ENCODE results near the gene LDHA.

Gene LDHA

GRCh38 chr11:18455686-18456372 is 61.5 kb downstream of the LDHA start, which contains the start of gene LDHAL6A:
Gene LDHAL6A (plus strand): TSS chr11:18455856. CDS start chr11:18456681, 825 bp downstream.
- TF ChIP-seq POLR2AphosphoS5 (IDR thresholded peaks at IDR 0.05; ENCODE audit: low read depth): no peak
- DNase-seq (ENCODE audit: low read depth in 1 of 2, low spot score in 1 of 2): peak; percentile 14 to 20
- H3K4me3 ChIP-seq (replicated peaks; ENCODE audit: insufficient read depth, low read length): peak within 1 kb of the TSS; percentile 46
- H3K27me3 ChIP-seq (ENCODE audit: insufficient read depth, poor library complexity, severe bottlenecking): no peaks in the 10 kb centered on the region
- H3K27ac ChIP-seq (replicated peaks): no peak within 1 kb of the TSS

DNA sequence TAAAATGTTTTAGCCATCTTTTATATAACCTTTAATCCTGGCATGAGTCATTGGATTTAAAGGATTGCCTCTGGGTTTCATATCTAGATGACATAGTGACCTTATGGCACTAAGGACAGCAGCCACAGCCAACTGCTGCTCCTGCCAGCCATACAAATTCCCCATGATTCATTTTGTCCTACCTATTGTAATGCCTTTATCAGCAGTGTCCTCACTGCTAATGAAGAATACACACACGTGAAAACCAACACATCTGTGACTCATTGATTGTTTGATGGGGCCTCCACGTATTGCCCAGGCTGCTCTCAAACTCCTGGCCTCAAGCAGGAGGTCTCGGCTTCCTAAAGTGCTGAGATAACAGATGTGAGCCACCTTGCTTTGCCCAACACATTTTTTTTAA is 63.1 kb downstream of the LDHA start:
- no peak for TF ChIP-seq CTCF (IDR thresholded peaks at IDR 0.05; ENCODE audit: insufficient read depth, low read length)
- TF ChIP-seq POLR2AphosphoS5 (IDR thresholded peaks at IDR 0.05; ENCODE audit: low read depth): no peak
- no peak for TF ChIP-seq REST (IDR thresholded peaks at IDR 0.05; ENCODE audit: insufficient replicate concordance, low read depth)
- TF ChIP-seq SPI1 (IDR thresholded peaks at IDR 0.05; ENCODE audit: borderline replicate concordance, low read depth): no peak
- TF ChIP-seq GABPA (IDR thresholded peaks at IDR 0.05; ENCODE audit: low read depth): no peak
- H3K27ac ChIP-seq (replicated peaks): no peak overlapping the region
- no peak overlapping the region for H3K4me3 ChIP-seq (replicated peaks; ENCODE audit: insufficient read depth, low read length)
- H3K27me3 ChIP-seq (ENCODE audit: insufficient read depth, poor library complexity, severe bottlenecking): no peaks in the 10 kb centered on the region
- no peak for DNase-seq (ENCODE audit: low read depth in 1 of 2, low spot score in 1 of 2)

Small RNAs within 50 kb of the gene (microRNA-seq; reads per million reads assigned to microRNA genes)
- gene MIR3159: 3.0 reads per million, percentile 3 among the genes with 10 or more reads in this experiment
